Right forelimb (tissue), 1 donor: ENCODE data around the gene KLHDC1.
"Not testable (repeated sequence)": the region's sequence is repeated elsewhere in the genome, so short reads cannot be mapped to it uniquely, and the experiment has no call there.

Experiments used
- DNase-seq: peaks from one replicate; pipeline ENCODE4 v3.0.0-alpha.2; 2018

Gene KLHDC1

DNA sequence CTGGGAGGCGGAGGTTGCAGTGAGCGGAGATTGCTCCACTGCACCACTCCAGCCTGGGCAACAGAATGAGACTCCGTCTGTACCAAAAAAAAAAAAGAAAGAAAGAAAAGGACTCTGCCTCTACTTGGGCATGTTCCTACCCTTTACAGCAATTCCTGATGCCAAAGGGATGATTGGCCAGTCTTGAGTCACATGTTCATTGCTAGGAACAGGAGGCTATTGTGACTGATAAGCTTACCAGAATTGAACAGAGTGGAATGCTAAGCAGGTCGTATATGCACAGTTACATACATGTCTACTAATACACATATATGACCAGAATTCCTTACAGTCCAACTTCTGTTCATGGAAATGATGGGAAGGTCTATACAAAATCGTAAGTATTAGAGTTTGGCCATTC is 34.3 kb downstream of the KLHDC1 start:
- DNase-seq: no peak

GRCh38 chr14:49732896-49733295 is 40.0 kb downstream of the KLHDC1 start:
- no peak for DNase-seq

DNA sequence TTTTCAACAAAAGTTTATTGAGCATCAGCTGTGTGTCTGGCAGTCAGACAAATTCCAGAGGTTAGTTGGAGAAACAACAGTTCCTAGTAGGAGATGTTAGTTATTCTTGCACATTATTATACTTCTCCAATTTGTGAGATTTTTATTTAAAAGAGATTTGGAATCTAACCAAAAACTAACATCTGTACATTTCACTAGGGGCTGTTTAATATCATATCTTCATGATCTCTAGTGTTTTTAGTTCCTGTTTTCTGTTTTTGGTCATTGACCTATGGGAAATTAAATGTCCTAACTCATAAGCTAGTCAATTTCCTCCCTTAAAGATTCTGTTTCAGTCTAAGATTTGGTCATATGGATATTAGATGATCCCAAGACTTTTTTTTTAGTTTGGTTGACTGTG is 40.9 kb downstream of the KLHDC1 start:
- DNase-seq: no peak

- not testable (repeated sequence) for DNase-seq
These were observed 42.7 kb downstream of the KLHDC1 start for GRCh38 chr14:49735669-49736068.

DNA sequence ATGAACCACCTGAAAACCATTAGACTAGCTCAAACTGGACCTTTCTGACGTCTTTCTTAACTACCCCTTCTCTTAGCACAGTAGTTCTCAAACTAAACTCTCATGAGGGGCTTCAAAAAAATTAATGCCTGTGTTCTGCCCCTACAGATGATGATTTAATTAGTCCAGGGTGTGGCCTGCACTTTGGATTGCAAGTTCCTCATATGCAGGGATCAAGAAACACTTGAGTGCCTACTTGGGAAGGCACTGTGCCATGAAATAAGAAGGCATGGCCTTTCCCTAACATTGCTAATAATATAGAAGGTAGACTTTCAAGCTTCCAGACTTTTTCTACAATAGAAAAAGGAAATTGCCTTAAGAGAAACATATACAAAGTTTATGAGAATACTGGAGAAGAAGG is 52.3 kb downstream of the KLHDC1 start:
- no peak for DNase-seq

GRCh38 chr14:49746476-49746875 is 53.6 kb downstream of the KLHDC1 start:
- DNase-seq: not testable (repeated sequence)

- DNase-seq: no peak
These were observed 61.7 kb downstream of the KLHDC1 start for GRCh38 chr14:49754570-49755097.

DNA sequence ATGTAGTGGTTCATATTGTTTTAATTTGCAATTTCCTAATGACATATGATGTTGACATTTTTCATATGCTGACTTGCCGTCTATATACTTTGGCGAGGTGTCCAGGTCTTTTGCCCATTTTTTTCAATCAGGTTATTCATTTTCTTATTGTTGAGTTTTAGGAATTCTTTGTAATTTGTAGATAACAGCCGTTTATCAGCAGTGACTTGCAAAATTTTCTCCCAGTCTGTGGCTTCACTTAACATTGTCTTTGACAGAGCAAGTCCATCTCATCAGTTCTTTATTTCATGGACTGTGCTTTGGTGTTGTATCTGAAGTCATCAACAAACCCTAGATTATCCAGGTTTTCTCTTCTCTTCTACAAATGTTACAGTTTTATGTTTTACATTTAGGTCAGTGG is 62.5 kb downstream of the KLHDC1 start:
- DNase-seq: no peak

DNA sequence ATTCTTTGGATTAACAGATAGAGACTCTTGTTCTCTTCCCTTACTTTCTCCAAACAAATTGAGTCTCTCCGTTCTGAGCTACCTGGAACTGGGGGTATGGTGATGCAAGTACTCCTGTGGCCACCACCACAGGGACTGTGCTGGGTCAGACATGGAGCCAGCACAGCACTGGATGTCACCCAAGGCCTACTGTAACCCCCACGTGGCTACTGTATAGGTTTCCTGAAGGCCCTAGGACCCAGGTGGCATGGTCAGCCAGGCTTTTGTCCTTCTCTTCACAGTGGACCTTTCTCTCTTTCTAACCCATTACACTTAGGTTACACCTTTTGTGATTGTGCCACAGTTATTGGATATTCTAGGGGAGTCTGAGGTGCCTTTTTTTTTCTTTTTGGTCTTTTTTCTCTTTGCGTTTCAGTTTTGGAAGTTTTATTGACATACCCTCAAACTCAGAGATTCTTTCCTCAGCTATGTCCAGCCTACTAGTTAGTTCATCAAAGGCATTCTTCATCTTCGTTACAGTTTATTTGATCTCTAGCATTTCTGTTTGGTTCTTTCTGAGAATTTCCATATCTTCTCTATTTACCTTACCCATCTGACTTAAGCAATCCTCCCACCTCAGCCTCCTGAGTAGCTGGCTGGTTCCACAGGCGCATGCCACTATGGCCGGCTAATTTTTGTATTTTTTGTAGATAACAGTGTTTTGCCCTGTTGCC is 69.1 kb downstream of the KLHDC1 start:
- no peak for DNase-seq

DNA sequence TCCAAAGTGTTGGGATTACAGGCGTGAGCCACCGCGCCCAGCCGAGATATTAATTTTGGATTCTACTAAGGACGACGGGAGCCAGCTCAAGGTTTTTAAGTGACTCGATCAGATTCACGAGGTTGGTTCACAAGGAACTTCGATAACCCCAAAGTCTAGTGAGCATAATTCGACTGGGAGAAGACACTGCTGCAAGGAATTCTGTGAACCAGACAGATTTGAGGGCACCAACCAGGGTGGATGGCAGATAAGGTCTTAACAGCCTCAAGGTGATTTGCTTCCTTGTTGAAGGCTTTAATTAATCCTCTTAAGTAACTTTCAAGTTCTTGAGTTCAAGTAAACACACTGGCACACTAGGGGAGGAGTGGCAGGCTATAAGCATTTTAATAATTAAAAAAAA is 73.9 kb downstream of the KLHDC1 start:
- DNase-seq: no peak

GRCh38 chr14:49767270-49767570 is 74.3 kb downstream of the KLHDC1 start:
- no peak for DNase-seq

DNA sequence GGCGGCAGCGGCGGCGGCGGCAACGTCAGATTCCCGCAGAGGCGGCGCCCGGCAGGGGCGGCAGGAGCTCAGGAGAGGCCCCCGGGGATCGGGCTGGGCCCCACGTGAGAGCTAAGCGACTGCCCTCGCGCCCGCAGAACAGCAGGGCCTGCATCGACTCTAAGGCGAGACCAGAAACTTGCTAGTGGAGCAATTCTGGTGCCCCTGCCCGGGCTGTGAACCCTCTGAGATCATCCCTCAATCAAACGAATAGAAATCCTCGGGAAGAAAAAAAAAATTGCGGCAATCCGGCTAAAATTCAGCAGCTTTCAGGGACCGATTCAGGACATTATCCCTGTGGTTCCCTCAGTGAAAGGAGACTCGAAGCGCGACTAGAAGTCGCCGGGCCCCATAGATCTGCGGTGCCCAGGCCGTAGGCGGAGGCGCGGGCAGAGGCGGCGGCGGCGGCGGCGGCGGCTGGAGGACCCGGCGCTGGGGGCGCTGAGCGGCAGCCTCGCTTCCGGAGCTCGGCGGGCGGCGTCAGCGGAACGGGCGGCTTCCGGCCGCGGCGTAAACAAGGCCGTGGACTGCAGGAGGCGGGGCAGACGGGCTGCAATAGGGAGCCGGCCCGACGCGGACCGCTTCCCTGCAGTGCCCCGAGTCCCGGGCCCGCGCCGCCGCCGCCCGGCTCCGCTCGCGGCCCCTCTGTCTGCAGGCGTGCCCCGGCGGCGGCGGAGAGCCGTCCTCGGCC is 74.8 kb downstream of the KLHDC1 start, which contains the start of gene KLHDC2:
TSS of gene KLHDC2 (plus strand) at position 583 of the 730 bp plus-strand sequence. CDS start 316 bp downstream, outside the sequence.
- DNase-seq: peak; percentile 93

DNA sequence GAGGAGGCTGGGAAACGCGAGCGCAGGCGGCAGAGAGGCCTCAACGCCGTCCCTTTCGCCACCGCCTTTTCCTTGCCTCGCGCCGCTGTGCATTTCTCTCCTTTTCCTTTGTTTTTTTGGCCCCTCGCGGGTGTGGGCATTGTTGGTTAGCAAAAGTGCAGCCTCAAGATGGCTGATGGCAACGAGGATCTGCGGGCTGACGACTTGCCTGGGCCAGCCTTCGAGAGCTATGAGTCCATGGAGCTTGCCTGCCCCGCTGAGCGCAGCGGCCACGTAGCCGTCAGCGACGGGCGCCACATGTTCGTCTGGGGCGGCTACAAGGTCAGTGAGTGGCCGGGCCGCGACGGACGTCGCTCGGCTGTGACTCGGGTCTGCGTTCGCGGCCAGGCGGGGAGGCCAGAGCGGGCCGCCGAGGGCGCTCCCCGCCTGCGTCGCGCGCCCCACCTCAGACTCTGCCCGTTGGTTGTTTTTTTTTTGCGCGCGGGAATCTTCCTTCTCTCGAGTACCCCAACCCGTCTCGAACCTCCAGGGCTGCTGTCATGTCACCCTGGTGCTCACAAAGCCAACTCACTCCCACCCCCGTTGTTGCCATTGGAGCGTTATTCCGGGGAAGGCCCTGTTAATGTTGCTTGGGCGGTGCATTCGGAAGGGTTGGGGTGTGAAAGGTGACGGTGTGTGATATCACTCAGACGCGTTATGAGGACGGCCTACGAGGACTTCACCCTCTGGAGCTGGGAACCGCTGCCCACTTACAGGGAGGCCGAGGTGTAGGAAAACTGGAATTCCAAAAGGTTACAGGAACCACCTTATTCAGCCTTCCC is 75.6 kb downstream of the KLHDC1 start:
- peak; percentile 67 for DNase-seq

GRCh38 chr14:49769171-49769570 is 76.3 kb downstream of the KLHDC1 start:
- DNase-seq: no peak

- no peak for DNase-seq
These were observed 76.8 kb downstream of the KLHDC1 start for GRCh38 chr14:49769581-49770211.

- DNase-seq: no peak
These were observed 77.4 kb downstream of the KLHDC1 start for GRCh38 chr14:49770212-49770817.

- not testable (repeated sequence) for DNase-seq
These were observed 78.8 kb downstream of the KLHDC1 start for GRCh38 chr14:49771691-49772090.

DNA sequence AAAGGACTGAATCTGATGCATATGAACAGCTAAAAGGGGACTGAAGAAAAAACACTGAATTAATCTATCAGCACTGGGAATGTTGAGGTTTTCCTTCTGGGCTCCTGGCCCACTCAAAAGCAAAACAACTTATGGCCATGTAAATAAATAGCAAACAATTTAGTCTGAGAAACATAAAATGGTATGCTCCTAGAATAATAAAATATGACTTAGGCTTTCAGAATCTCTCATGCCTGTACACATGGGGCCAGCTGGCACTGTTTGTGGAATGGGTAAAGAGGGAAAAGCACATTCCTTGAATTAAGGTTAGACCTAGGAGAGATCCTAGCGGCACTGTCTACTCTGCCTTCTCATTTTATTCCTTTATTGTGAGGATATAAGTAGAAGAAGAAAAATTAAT is 81.2 kb downstream of the KLHDC1 start:
- DNase-seq: no peak

DNA sequence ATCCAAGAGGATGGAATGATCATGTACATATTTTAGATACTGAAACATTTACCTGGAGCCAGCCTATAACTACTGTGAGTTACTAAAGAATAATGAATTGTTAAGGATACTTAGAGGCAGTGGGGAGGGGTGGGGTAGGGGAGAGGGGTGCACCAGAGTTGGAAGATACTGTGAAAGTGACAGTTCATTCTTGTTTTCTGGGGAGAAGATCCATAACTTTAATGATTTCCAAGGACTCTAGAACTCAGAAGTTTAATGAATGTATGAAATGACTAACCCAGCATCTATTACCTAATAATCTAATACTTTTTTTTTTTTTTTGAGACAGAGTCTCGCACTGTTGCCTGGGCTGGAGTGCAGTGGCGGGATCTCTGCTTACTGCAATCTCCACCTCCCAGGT is 85.5 kb downstream of the KLHDC1 start:
- no peak for DNase-seq

- DNase-seq: not testable (repeated sequence)
These were observed 88.1 kb downstream of the KLHDC1 start for GRCh38 chr14:49781040-49781439.

GRCh38 chr14:49783394-49784014 is 90.6 kb downstream of the KLHDC1 start:
- DNase-seq: no peak

DNA sequence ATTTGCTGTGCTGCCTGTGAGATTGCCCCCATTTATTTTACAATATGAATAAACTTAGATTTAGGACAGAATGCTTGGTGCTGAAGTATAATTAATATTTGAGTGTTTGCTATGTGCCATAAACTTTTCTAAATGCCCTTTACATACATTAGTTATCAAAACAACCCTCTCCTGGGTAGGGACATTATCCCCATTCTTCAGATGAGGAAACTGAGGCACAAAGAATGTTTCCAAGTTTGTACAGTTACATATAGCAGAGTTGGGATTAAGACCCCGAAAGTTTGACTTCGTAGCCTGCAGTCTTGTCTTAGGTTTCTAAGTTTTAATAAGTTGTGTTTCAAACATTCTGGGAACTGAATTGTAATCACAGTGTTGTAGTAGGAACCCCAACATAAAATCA is 93.4 kb downstream of the KLHDC1 start:
- no peak for DNase-seq
